Iris pigment epithelial cell (primary cell): ENCODE data around the gene RARA.

ENCODE experiments used
- DNase-seq: peaks from one replicate; pipeline ENCODE4 v3.0.0-alpha.2; 2011; ENCODE audit warnings: low read depth

Gene RARA

DNA sequence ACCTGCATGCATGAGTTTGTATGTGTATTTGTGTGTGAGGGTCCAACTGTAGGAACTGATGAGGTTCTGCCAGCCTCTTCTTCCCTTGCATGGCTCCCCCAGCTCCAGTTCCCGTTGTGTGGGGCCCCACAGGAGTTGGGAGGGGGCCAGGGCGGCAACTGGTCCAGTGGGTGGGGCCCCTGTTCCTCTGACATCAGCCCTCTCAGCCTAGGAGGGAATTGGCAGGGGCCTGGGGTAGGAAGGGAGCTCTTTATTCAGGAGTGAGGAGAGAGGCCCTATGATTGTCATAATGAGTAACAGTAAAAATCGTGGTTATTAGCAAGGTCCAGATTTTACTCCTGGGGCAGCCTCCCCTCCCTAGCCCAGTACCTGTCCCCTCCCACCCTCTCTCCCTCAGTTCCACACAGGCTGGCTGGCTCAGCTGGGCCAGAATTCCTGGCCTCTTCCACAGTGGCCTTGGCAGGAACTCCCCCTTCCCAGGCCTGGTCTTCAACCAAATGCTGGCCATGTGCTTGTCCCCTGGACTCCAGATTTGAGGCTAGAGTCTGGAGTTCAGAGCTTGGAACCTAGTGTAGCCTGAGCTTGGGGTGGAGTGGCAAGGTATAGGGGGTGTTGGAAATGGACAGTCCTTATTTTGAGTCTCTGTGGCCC is 18.9 kb downstream of the RARA start:
- DNase-seq, result no peak

DNA sequence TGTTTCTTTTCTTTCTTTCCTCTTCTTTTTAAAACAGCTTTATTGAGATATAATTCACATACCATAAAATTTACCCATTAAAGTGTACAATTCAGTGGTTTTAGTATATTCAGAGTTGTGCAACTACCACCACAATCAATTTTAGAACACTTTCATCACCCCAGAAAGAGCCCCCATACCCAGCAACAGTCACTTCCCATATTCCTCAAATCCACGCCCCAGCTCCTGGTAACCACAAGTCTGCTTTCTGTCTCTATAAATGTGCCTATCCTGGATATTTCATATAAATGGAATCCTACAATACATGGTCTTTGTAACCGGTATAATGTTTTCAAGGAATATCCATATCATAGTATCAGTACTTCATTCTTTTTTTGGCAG is 19.4 kb downstream of the RARA start:
- no peak for DNase-seq

DNA sequence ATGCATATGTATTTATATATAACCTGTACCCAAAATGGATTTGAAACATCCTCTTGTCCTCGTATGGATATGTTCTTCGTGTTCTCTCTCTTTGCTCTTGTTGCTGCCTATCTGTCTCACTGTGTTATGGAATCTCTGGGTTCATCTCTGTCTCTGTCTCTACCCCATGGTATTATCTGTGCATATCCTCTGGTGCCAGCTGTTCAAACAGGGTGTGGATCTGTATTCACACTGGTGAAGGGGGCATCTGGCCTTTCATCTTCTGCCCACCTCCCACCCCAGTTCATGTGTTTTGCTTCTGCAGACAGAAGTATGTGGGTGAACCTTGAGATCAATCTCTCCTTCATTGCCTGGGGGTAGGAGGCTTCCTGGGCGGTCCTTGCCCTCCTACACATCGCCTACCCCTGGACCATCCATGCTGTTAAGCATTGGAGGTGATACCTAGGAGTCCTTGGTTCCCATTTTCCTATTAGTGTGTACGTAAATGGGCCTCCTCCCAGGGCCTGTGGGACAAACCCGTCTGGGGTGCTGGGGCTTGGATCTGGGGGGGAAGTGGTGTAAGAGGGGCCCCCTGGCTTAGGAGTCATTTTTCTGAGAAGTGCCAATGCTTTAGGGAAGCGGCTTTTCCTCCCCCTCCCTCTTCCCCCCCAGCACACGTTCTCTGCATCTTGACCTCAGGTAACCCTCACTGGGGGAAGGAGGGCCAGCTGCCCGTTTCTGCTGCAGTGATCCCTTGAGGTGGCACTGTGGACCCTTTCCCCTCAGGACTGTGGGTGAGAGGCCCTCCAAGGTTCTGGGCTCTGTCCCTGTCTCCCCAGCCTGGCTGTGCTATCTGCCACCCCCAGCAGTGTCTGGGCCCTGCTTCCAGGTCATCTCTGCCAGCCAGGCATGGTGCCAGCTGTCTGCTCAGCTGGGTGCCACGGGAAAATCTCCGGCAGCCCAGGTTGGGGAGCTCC is 21.1 kb downstream of the RARA start:
- DNase-seq, result no peak

DNA sequence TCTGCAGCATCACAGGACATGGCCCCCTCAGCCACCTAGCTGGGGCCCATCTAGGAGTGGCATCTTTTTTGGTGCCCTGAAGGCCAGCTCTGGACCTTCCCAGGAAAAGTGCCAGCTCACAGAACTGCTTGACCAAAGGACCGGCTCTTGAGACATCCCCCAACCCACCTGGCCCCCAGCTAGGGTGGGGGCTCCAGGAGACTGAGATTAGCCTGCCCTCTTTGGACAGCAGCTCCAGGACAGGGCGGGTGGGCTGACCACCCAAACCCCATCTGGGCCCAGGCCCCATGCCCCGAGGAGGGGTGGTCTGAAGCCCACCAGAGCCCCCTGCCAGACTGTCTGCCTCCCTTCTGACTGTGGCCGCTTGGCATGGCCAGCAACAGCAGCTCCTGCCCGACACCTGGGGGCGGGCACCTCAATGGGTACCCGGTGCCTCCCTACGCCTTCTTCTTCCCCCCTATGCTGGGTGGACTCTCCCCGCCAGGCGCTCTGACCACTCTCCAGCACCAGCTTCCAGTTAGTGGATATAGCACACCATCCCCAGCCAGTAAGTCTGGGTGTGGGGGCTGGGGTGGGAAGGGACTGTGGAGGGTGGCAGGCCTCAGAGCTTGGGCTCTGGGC is 22.0 kb downstream of the RARA start:
- no peak for DNase-seq

DNA sequence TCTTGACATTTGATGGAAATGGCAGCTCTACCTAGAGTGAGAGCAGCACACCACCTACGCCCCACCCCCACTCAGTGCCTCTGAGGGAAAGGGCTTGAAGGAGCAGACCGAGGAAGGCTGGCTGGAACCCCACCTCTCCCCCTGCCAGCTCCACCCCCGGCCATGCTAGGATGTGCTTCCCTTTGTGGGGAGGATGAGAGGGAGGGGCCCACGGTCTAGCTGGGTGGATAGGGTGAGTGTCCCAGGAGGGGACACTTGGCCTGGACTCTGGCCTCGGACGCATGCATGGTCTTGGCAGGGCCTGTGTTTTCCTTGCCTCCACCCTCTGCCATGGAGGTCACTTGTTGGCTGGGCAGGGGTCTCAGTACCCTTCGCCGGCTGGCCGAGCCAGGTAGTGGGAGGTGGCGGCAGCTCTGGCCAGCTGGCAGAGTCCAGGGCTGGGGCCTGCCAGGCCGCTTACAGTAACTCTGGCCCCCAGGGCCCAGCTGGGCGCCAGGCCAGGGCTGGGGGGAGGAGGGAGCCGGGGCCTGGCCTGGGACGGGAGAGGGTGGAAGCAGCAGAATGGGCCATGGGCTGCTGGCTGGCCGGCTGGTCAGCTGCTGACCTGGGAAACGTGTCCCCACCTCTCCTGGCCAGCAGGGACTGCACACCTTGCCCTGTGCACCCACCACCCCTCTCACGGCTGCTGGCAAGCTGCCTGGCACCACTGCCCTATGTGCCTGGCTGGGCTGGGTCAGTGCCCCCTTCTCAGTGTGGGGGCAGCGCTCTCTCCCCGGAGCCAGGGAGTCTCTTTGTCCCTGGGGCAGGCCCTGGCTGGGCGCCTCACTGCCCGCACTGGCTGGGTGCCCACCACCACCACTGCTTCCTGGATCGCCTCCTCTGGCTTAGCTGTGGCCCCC is 23.0 kb downstream of the RARA start:
- no peak for DNase-seq

DNA sequence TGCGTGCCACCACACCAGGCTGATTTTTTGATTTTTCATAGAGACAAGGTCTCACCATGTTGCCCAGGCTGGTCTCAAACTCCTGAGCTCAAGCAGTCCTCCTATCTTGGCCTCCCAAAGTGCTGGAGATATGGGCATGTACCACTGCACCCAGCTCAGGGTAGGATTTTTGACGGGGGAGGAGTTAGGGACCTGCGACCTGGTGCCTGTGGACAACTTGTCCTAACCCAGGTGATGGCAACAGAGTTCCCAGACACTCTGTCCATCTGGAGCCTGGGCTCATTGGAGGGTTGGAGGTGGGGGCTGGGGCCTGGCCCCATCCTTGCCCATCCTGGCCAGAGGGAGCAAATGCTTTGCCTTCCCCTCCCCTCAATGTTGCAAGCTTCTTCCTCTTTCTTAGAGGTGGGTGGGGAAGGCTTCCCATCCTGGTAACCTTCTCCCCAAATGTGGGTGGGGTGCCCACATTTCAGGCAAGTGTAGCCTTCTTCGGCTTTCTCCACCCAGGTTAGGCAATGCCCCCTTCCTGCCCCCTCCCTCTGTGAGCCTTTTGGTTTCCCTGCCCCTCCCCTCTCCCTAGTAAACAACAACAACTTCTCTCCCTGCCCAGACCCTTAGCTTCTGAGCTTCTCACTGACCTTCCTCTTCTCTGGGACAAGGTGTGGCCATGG is 24.9 kb downstream of the RARA start:
- DNase-seq, result no peak

DNA sequence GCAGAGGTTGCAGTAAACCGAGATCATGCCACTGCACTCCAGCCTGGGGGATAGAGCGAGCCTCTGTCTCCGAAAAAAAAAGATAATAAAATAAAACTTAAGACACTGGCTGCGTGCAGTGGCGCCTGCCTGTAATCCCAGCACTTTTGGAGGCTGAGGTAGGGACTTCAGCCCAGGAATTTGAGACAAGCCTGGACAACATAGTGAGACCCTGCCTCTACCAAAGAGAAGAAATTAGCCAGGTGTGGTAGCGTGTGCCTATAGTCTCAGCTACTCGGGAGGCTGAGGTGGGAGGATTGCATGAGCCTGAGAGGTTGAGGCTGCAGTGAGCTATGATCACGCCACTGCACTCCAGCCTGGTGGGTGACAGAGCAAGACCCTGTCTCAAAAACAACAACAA is 26.6 kb downstream of the RARA start:
- DNase-seq, result no peak

DNA sequence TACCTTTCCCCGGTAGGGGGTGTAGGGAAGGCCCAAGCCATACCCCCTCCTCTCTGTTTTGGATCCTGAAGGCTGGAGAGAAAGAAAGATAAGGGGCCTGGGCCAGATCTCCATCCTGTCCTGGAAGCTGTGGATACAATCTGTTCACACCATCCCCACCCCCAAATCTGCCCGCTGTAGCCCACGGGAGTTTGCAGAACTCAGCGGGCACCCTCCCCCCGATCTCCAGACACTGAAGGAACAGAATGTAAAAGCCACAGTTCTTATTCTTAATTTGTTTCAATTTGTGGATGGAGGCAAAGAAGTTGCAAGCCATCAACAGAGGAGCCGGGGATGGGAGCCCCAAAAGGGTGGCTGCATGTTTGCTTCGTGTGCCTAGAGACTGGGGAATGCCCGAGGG is 28.4 kb downstream of the RARA start:
- DNase-seq, result no peak

DNA sequence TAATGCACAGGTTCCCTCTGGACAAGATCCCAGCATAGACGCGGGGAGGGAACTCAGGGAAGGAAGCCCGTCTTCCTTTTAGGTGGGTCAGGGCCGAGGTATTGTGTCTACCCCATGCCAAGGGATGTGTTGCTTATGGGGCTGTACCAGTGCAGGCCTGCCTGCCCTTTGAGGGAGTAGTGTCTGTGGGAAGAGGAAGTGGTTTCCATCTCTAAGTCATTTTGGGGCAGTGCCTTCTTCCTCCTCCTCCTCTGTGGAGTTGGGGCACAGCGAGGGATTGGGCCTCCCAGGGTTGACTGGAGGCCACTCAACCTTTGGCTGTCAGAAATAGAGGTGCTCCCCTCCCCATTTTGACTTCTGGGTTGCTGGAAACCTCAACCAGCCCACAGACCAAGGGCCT is 29.1 kb downstream of the RARA start:
- DNase-seq, result no peak

DNA sequence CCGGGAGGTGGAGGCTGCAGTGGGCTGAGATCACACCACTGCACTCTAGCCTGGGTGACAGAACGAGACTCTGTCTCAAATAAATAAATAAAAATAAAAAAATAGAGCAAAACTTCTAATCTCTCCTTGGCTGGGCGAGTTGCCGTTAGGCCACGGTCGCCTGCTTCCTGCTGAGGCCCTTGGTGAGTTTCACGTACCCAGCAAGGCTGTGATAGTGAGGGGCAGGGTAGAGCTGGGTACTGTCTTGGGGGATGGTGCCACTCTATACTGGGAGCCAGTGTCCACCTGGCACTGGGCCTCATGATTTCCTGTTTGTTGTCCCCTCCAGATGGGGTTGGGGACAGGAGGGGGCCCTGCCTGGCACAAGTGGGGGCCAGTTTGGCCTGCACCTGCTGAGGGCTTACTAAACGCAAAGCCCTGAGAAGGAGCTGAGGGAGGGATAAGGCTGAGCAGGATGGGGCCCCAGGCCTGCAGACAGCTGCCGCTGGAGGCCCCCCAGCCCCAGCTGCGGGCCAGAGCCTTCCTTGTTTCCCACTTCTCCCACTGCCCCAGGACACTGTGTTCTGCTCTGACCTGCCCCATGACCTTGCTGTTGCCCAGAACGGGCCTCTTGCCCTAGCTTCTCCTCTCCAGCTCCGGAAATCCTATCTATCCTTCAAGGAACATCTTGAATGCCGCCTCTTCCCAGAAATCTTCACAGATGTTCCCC is 30.1 kb downstream of the RARA start:
- DNase-seq, result no peak

DNA sequence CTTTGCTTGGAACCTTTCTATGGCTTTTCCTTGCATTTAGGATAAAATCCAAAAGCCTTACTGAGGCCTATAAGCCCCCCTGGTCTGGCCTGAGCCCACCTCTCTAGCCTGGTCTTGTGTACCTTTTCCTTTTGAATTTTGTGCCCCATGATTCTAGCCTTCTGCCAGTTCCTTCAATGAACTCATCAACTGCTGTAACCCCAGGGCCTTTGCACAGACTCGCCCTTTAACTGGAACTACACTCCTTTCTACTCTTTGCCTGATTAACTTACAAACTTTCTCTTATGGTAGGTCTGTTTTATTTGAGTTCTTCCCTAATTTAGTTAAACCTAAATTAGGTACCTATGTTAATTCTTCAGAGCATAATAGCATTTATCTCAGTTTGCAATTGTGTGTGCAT is 31.3 kb downstream of the RARA start:
- no peak for DNase-seq

DNA sequence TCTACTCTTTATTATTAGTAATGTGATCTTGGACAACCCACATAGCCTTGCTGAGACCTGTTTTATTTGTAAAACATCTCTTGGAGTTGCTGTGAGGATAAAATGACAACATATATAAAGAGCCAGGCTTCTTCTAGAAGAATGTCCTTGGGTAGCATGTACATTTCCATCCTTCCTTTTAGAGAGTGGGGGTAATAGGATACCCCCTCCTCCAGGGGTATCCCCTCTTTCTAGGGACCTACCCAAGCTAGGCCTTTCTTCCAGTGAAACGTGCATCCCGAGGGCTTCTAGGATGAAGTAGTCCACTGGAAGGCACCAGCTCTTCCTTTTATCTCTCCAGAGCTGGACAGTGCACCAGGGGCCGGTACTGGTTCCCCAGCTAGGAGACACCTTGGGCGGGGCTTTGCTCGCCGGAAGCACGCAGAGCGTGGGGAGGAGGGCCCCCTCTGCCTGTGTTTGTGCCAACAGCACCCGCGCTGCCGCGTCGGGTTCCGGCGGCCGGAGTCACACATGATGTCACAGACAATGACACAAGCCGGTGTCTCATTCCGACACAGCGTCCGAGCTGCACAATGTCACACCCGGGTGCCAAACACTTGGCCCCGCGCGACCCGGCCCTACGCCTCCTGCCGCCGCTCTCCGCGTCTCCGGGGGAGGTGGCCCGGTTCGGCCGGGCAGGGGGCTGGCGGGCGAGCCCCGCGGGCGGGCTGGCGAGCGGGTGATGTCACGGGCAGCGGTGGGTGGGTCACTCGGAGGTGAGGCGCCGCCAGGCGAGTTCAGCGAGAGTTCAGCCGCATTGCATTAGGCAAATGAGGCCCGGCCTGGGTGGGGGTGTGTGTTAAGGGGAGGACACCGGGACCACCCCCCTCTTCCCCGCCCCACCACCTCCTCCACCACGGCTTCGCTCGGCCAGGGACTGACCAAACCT is 32.2 kb downstream of the RARA start:
- peak; percentile 79 for DNase-seq

DNA sequence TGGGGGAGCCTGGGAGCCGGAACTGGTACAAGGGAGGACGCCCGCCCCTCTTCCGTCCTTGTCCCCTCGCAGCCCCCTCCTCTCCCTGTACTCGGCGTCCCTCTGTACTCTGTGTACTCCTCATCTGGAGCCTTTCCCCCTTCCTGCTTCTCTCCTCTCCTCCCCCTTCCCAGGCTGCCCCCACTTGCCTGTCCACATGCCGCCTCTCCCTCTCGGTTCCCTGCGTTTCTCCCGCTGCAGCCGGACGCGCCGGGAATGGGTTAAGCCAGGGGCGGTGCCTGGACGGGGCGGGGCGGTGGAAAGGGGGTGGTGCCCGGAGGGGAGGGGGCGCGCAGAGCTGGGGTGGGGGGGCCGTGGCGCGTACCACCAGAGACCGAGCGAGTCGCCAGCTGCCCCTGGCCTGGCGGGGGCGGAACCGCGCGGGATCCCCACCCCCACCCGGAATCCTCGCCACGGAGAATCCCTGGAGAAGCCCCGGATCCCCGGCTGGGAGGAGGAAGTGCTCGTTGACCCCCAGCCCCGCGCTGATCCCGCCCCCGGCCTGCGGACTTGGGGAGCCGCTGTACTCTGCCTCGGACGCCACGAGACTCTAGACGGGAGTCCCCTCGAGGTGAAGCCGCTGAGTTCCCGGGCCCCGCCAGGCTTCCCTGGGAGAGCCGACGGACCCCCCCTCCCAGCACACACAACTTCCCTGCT is 33.0 kb downstream of the RARA start:
- DNase-seq, result peak; percentile 82

DNA sequence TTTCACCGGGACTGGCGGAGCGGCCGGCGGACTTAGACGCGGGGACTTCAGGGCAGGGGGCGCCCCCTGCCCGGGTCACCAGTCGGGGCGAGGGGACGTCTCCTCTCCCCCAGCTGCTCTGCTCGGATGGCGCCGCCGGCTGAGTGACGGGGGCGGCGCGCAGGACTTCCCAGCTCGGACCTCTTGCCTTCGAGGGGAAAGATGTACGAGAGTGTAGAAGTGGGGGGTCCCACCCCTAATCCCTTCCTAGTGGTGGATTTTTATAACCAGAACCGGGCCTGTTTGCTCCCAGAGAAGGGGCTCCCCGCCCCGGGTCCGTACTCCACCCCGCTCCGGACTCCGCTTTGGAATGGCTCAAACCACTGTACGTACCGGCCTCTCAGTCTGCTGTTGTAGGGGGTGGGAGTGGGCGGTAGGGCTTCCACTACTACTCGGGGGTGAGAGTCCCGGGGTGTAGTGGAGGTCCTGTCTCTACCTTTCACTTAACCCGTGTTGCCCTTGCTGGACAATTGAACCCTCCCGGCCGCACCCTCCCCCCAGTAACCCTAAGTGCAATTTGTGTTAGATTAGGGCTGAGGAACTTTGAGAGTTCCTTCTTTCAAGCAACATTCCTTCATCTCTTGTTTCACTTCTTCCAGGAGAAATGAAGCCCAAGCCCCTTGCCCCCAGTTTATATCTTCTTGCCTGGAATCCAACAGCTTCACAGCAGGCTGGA is 33.7 kb downstream of the RARA start:
- no peak for DNase-seq

DNA sequence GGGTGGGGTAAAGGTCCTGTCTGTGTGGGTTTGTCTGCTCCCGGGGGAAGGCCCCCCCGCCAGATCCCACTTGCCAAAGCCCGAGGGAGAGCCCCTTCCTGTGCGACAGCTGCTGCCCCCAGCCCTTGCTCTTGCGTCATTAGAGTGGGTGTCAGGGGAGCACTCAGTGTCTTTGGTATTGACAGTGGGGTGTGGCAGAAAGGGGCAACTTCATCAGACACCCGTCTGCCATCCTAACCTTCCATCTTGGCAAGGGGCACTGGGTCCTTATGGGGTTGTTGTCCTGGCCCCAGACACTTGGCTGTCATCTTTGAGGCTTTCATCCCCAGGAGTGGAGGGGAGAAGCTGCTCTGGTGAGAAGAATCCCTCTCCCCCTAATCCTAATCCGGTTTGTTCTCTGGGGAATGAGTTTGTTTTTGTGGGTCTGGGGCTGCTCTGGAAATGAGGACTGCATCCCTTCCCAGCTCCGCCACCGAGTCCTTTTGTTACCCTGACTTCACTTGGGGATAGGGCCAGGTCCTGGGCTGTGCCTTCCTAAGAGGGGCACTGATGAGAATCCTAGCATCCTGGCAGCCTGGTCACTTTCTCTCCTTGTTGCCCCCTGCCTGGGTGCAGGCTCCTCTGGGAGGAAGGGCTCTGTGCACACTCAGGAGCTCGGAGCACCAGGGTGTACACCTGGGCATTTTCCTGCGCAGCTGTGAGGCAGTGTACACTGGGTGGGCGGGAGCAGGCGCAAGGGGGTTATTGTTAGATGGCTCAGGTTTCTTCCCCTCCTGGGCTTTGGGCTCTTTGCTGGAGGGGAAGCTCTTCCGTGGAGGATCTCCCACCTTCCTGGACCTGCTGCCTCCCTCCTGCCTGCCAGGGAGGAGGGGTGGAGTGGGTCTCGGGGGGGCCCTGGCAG is 34.5 kb downstream of the RARA start:
- no peak for DNase-seq

DNA sequence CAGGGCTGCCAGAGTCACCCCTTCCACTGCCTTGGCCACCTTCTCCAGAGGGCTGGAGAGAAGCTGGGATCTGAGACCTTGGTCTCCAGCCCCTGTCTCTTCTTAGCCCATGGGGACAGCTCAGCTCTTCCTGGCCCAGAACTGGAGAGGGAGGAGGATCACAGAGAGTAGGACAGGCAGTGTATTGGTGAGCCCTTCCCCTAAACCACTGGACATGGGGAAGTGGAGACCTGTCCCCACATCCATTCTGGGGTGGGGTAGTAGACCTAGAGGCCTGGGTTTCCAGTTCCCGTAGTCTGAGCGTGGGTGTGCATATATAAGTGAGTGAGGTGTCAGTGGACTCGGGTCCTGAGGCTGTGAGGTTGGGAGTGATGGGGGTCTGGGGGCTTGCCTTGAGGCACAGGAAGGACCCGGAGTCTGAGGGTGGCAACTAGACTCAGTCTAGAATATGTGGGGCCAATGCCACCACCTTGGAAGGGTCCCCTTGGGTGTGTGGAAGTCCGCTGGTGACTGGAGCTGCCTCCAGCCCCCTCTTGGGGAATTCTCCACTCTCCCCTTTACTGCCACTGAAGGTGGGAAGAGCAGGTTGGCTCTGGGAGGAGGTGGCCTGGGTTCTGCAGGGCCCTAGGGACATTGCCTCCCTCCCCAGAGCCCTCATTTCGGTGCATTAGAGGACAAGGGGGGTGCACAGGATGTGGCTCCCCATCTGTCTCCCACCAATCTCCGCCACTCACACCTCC is 35.6 kb downstream of the RARA start:
- no peak for DNase-seq
